Endothelial cell of umbilical vein (primary cell): Measurements from ENCODE around the gene HS3ST3B1. TPM values are rescaled to one million over a fixed set of nuclear protein-coding genes. Genes with fewer than 3 reads are reported as not detected.

ENCODE experiments used
- BruUV-seq: library from RNA; stranded (reverse); fragments of 400-500 nt; replicated peaks from 2 replicates; lab custom pipeline; 2021; lab: Mats Ljungman, UMichigan
- CTCF ChIA-PET: fragments of 300-600, 350-600 bp; sonication (Branson Sonifier 250); formaldehyde crosslinking; loops from one replicate; lab custom pipeline; 2021; ENCODE audit warnings: antibody characterized with exemption, inconsistent platforms; lab: Charles Lee
- POLR2A ChIA-PET: fragments of 300-600, 350-600 bp; sonication (Branson Sonifier 250); formaldehyde crosslinking; loops from one replicate; lab custom pipeline; 2021; ENCODE audit warnings: antibody characterized with exemption, inconsistent platforms; lab: Charles Lee
- DNase-seq: peaks from one replicate; pipeline ENCODE4 v3.0.0-alpha.2; 2011; ENCODE audit warnings: low read depth, low spot score
- FAIRE-seq: peaks from 2 replicates; lab custom pipeline; 2011; peaks lifted over from hg19 to GRCh38; lab: Jason Lieb, UNC
- H2AFZ ChIP-seq: 2 replicates; pipeline ENCODE4 v1.6.0; 2012; ENCODE audit warnings: low read depth, low read length, control low read depth, inconsistent platforms
- H3K27ac ChIP-seq: 2 replicates; pipeline ENCODE4 v1.5.1; 2011; ENCODE audit warnings: low read depth, mild to moderate bottlenecking, control low read depth, low read length, moderate library complexity; ENCODE audit not compliant: insufficient read depth
- H3K27me3 ChIP-seq, 2 experiments: 2 replicates each; pipeline versions ENCODE4 v1.6.0 to v1.6.1; 2011; ENCODE audit warnings: low read length in 2 of 2, mixed read lengths in 1 of 2; ENCODE audit not compliant: control insufficient read depth in 2 of 2, insufficient read depth in 2 of 2
- H3K36me3 ChIP-seq, 2 experiments: 2 replicates in 1 of 2; 3 replicates in 1 of 2; pipeline ENCODE4 v1.5.1; 2011; ENCODE audit warnings: low read length in 2 of 2, mild to moderate bottlenecking in 1 of 2, moderate library complexity in 1 of 2; ENCODE audit not compliant: control insufficient read depth in 2 of 2, insufficient read depth in 2 of 2; ENCODE audit errors: extremely low read depth in 1 of 2
- H3K4me1 ChIP-seq: 3 replicates; pipeline ENCODE4 v1.5.1; 2011; ENCODE audit warnings: mild to moderate bottlenecking, low read length; ENCODE audit not compliant: control insufficient read depth, insufficient read depth; ENCODE audit errors: extremely low read depth
- H3K4me2 ChIP-seq: 2 replicates; pipeline ENCODE4 v1.6.1; 2011; ENCODE audit warnings: low read length, control low read depth, mixed read lengths; ENCODE audit not compliant: insufficient read depth
- H3K4me3 ChIP-seq, 3 experiments: fragments of 200-600 bp in 1 of 3; sonication (generic), shearing (Covaris generic) in 1 of 3; replicated peaks in 1 of 3; 2 replicates each; pipeline ENCODE4 v1.5.1; 2011 to 2016; ENCODE audit warnings: control low read depth in 3 of 3, low read length in 3 of 3, mild to moderate bottlenecking in 2 of 3, inconsistent platforms in 1 of 3, low read depth in 1 of 3, moderate library complexity in 1 of 3; ENCODE audit not compliant: insufficient read depth in 1 of 3
- H3K79me2 ChIP-seq: 2 replicates; pipeline ENCODE4 v1.6.0; 2012; ENCODE audit warnings: low read length, inconsistent platforms; ENCODE audit not compliant: control insufficient read depth, insufficient read depth
- H3K9ac ChIP-seq: replicated peaks from 2 replicates; pipeline ENCODE3; 2011; ENCODE audit warnings: low read length, control low read depth; ENCODE audit not compliant: insufficient read depth; ENCODE audit errors: extremely low read depth
- H3K9me1 ChIP-seq: replicated peaks from 3 replicates; pipeline ENCODE4 v1.6.0; 2011; ENCODE audit warnings: mild to moderate bottlenecking, low read length; ENCODE audit not compliant: control insufficient read depth, insufficient read depth; ENCODE audit errors: extremely low read depth
- H3K9me3 ChIP-seq: replicated peaks from 2 replicates; pipeline ENCODE4 v1.5.1; 2012; ENCODE audit warnings: low read length, inconsistent platforms; ENCODE audit not compliant: control insufficient read depth, insufficient read depth
- H4K20me1 ChIP-seq: replicated peaks from 2 replicates; pipeline ENCODE3; 2011; ENCODE audit warnings: mild to moderate bottlenecking, low read length; ENCODE audit not compliant: control insufficient read depth, insufficient read depth; ENCODE audit errors: extremely low read depth
- CTCF ChIP-seq, 2 donors: IDR thresholded peaks; 1 replicate in 1 of 2; 2 replicates in 1 of 2; pipeline ENCODE4 v1.5.1; 2011; ENCODE audit warnings: low read length in 2 of 2, mild to moderate bottlenecking in 2 of 2, moderate library complexity in 2 of 2, control low read depth in 1 of 2, inconsistent platforms in 1 of 2, low read depth in 1 of 2; ENCODE audit not compliant: insufficient read depth in 1 of 2; ENCODE audit errors: extremely low read depth in 1 of 2
- FOS ChIP-seq: IDR thresholded peaks from 2 replicates; pipeline ENCODE4 v1.6.1; 2011; ENCODE audit warnings: mild to moderate bottlenecking, low read length, moderate library complexity, borderline replicate concordance; ENCODE audit not compliant: insufficient read depth
- GATA2 ChIP-seq: IDR thresholded peaks from 2 replicates; pipeline ENCODE4 v1.7.0; 2011; ENCODE audit warnings: low read depth, mild to moderate bottlenecking, moderate library complexity, mixed read lengths, low read length; ENCODE audit not compliant: insufficient read length, insufficient read depth
- JUN ChIP-seq: IDR thresholded peaks from 2 replicates; pipeline ENCODE4 v1.6.1; 2011; ENCODE audit warnings: borderline replicate concordance, low read depth; ENCODE audit not compliant: insufficient read length, insufficient read depth
- MAX ChIP-seq: IDR thresholded peaks from 2 replicates; pipeline ENCODE4 v1.6.1; 2011; ENCODE audit not compliant: insufficient read depth, insufficient read length
- MYC ChIP-seq: IDR thresholded peaks from one replicate; pipeline ENCODE4 v1.6.1; 2011; ENCODE audit warnings: mild to moderate bottlenecking, low read depth, low read length
- POLR2AphosphoS5 ChIP-seq: IDR thresholded peaks from 2 replicates; pipeline ENCODE4 v1.6.1; 2012; ENCODE audit warnings: low read depth, mild to moderate bottlenecking, control low read depth, low read length, moderate library complexity; ENCODE audit not compliant: insufficient read depth
- dilution Hi-C: fragments of 300-500 bp; cut with MboI; formaldehyde crosslinking; loops from one replicate; pipeline ENCODE4 v1.15.0; 2019; ENCODE audit warnings: low sequenced_read_pairs; ENCODE audit not compliant: extremely low pct_ligation_motif_present
- intact Hi-C: fragments of 100-400 bp; cut with micrococcal nuclease; formaldehyde crosslinking; loops from one replicate; pipeline ENCODE4 v1.10.0; 2022
- polyA plus RNA-seq, 4 experiments: library from polyadenylated mRNA; depleted of rRNA in 3 of 4; stranded (reverse) in 3 of 4; unstranded in 1 of 4; fragments of >200 nt; gene quantifications; 2 replicates each; pipeline versions ENCODE4 v1.2.1 to v1.2.3, GENCODE V29; 2011 to 2012; ENCODE audit warnings: missing spikeins in 1 of 4
- total RNA-seq: library from RNA; stranded (reverse); gene quantifications from 2 replicates; pipeline ENCODE4 v1.2.3, GENCODE V29; 2021

The HS3ST3B1 gene
- total and polyA plus RNA-seq, 2 donors (not counting 3 experiments of a cell fraction or from before 2014, with no cell fraction given), result not detected

- Histone ChIP-seq H3K4me3 (no peak overlapping the region), H3K4me2 (no peak overlapping the region), H3K9me3 (no peaks in the 10 kb centered on the region), H2AFZ (no peak overlapping the region), H3K27ac (no peak overlapping the region), H3K27me3 (no peaks in the 10 kb centered on the region), H3K79me2 (no peaks in the 10 kb centered on the region), H3K9me1 (no peaks in the 10 kb centered on the region), H3K36me3 (no peaks in the 10 kb centered on the region), H3K4me1 (no peaks in the 10 kb centered on the region), H4K20me1 (no peaks in the 10 kb centered on the region), H3K9ac (no peak overlapping the region)
- POLR2A ChIA-PET, result no interaction called here
- no peak for FAIRE-seq
- dilution Hi-C loops (no loop called here), intact Hi-C loops (no loop called here)
- CTCF ChIA-PET, result no interaction called here
- TF ChIP-seq MYC, result no peak
- no peak for TF ChIP-seq MAX
- no peak for TF ChIP-seq JUN
- no peak for DNase-seq
- no TSS peak for BruUV-seq
These were observed 19.2 kb downstream of the HS3ST3B1 start for GRCh38 chr17:14320098-14320497.

DNA sequence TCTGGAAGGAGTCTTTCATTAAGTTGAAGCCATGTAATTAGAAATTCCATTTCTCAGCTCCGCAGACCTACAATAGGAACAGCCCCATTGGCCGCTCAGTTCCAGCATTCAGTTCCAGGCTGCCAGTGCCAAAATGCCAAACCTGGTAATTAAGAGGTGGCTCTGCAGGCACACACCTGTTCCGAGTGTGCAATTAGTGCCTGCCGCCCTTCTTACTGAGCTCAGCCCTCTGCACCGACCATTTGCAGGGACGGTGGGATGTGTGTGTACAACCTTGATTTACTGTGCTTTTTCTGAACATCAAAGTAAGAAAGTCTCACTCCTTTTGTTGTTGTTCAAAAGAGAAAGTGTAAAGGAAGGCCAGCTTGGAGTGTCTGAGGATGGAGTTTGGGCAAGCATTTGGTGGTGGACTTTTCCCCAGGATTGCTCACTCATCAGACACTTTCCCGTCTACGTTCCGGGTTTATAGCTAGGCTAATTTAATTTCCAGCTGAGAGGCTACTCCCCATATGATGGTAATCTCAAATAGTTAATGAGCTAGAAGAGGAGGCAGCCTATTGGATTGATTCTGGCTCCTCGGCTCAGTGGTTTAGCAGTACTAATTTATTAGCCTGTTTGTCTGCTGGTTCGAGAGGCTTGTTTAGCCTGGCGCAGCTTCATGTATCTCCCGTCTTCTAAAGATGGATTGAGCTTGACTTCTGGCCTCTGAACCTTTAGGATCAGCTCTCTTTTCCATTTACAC is 20.0 kb downstream of the HS3ST3B1 start:
- Histone ChIP-seq H3K9me3 (no peaks in the 10 kb centered on the region), H3K4me2 (no peak overlapping the region), H3K36me3 (no peaks in the 10 kb centered on the region), H3K4me3 (no peak overlapping the region), H3K9ac (no peak overlapping the region), H3K9me1 (no peaks in the 10 kb centered on the region), H3K79me2 (no peaks in the 10 kb centered on the region), H3K4me1 (no peaks in the 10 kb centered on the region), H4K20me1 (no peaks in the 10 kb centered on the region), H3K27me3 (no peaks in the 10 kb centered on the region), H2AFZ (no peak overlapping the region), H3K27ac (no peak overlapping the region)
- no peak for DNase-seq
- BruUV-seq, result no TSS peak
- ChIA-PET POLR2A (no interaction called here), CTCF (no interaction called here)
- TF ChIP-seq CTCF (IDR thresholded peaks at IDR 0.05; ENCODE audit: extremely low read depth in 1 of 2, insufficient read depth in 1 of 2, low read depth in 1 of 2, low read length in 2 of 2), result no peak
- no peak for TF ChIP-seq GATA2
- TF ChIP-seq POLR2AphosphoS5, result no peak
- TF ChIP-seq FOS, result no peak
- dilution Hi-C loops (no loop called here), intact Hi-C loops (no loop called here)
- FAIRE-seq, result no peak
